Measurements from ENCODE around the gene RDH11.

RDH11 gene

GRCh38 chr14:67650151-67650550 is 45.4 kb downstream of the RDH11 start:
- DNase-seq (ENCODE audit: low read depth, low spot score), result no peak

GRCh38 chr14:67646131-67646530 is 49.4 kb downstream of the RDH11 start:
- no peak for DNase-seq (ENCODE audit: low read depth, low spot score)

- DNase-seq (ENCODE audit: low read depth, low spot score), result no peak
Observed at GRCh38 chr14:67645414-67645813, 50.1 kb downstream of the RDH11 start.

GRCh38 chr14:67644428-67644827 is 51.1 kb downstream of the RDH11 start:
- DNase-seq (ENCODE audit: low read depth, low spot score), result no peak

- no peak for DNase-seq (ENCODE audit: low read depth, low spot score)
Observed at GRCh38 chr14:67643713-67644112, 51.9 kb downstream of the RDH11 start.

- no peak for DNase-seq (ENCODE audit: low read depth, low spot score)
Observed at GRCh38 chr14:67641902-67642749, 53.4 kb downstream of the RDH11 start.

GRCh38 chr14:67641480-67641879 is 54.1 kb downstream of the RDH11 start:
- DNase-seq (ENCODE audit: low read depth, low spot score), result no peak

- no peak for DNase-seq (ENCODE audit: low read depth, low spot score)
Observed at GRCh38 chr14:67638642-67639041, 56.9 kb downstream of the RDH11 start.

- DNase-seq (ENCODE audit: low read depth, low spot score), result no peak
Observed at GRCh38 chr14:67636361-67636919, 59.1 kb downstream of the RDH11 start.

- no peak for DNase-seq (ENCODE audit: low read depth, low spot score)
Observed at GRCh38 chr14:67633451-67634147, 62.0 kb downstream of the RDH11 start.

- DNase-seq (ENCODE audit: low read depth, low spot score), result no peak
Observed at GRCh38 chr14:67630938-67631337, 64.6 kb downstream of the RDH11 start.

GRCh38 chr14:67630186-67630585 is 65.4 kb downstream of the RDH11 start:
- no peak for DNase-seq (ENCODE audit: low read depth, low spot score)

GRCh38 chr14:67627519-67627918 is 68.0 kb downstream of the RDH11 start:
- DNase-seq (ENCODE audit: low read depth, low spot score), result no peak
